Astrocyte of the spinal cord (primary cell): ENCODE measurements around the gene CACNB2.
"Not testable (repeated sequence)": the region's sequence is repeated elsewhere in the genome, so short reads cannot be mapped to it uniquely, and the experiment has no call there.

Experiments used
- DNase-seq: peaks from one replicate; pipeline ENCODE4 v3.0.0; 2011; ENCODE audit warnings: low read depth, low spot score
- H3K4me3 ChIP-seq: 2 replicates; pipeline ENCODE4 v1.5.1; 2011; ENCODE audit warnings: low read depth, mild to moderate bottlenecking, low read length, moderate library complexity
- CTCF ChIP-seq: IDR thresholded peaks from 2 replicates; pipeline ENCODE4 v1.5.1; 2012; ENCODE audit warnings: low read depth, mild to moderate bottlenecking, low read length, inconsistent platforms
- in situ Hi-C: cut with HindIII; loops from 2 replicates; pipeline ENCODE4 v1.10.0; 2017; ENCODE audit warnings: low sequenced_read_pairs

The CACNB2 gene

DNA sequence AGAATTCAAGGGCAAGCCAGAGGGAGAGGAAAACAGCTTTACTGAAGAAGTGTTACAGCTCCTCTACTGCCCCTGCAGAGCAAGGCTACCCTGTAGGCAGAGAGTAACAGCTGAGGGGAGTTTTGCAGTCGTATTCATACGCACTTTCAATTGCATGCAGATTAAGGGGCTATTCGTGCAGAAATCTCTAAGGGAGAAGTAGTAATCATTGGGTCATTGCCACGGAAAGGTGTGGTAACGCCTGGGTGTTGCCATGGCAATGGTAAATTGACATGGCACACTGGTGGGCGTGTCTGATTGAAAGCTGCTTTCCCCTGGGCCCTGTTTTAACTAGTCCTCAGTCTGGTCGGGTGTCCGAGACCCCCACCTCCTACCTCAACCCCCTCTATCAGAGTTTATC is 284.0 kb downstream of the CACNB2 start:
- TF ChIP-seq CTCF, result no peak
- DNase-seq, result no peak
- H3K4me3 ChIP-seq, result no peak overlapping the region
- in situ Hi-C loops, result no loop called here

DNA sequence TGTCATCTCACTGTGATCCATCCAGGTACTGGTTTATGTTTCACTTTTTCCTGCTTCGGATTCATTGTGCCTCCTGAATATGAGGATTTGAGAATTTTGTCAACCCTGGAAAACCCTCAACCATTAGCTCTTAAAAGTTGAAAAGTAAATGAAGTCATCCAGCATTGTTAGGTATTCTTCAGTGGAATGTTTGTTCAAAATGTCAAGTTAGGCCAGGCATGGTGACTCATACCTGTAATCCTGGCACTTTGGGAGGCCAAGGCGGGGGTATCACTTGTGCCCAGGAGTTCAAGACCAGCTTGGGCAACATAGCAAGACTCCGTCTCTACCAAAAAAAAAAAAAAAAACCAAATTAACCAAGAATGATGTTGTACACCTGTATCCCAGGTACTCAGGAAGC is 289.1 kb downstream of the CACNB2 start:
- DNase-seq, result no peak
- in situ Hi-C loops, result no loop called here
- no peak overlapping the region for H3K4me3 ChIP-seq
- TF ChIP-seq CTCF, result no peak

- TF ChIP-seq CTCF, result no peak
- DNase-seq, result no peak
- H3K4me3 ChIP-seq, result no peak overlapping the region
- in situ Hi-C loops, result no loop called here
These were observed 296.7 kb downstream of the CACNB2 start for GRCh38 chr10:18436902-18437301.

GRCh38 chr10:18437486-18437885 is 297.3 kb downstream of the CACNB2 start:
- DNase-seq, result no peak
- H3K4me3 ChIP-seq, result no peak overlapping the region
- no peak for TF ChIP-seq CTCF
- in situ Hi-C loops, result no loop called here

- in situ Hi-C loops, result no loop called here
- DNase-seq, result no peak
- no peak overlapping the region for H3K4me3 ChIP-seq
- no peak for TF ChIP-seq CTCF
These were observed 298.3 kb downstream of the CACNB2 start for GRCh38 chr10:18438361-18439126.

- in situ Hi-C loops, result no loop called here
- TF ChIP-seq CTCF, result no peak
- H3K4me3 ChIP-seq, result no peak overlapping the region
- no peak for DNase-seq
These were observed 299.4 kb downstream of the CACNB2 start for GRCh38 chr10:18439601-18440000.

- DNase-seq, in situ Hi-C loops, H3K4me3 ChIP-seq: not testable (repeated sequence)
These were observed 305.4 kb downstream of the CACNB2 start for GRCh38 chr10:18445635-18446034.
